Activated CD8-positive, alpha-beta memory T cell treated with anti-CD3 and anti-CD28 coated beads for 24 hours (primary cell): ENCODE data around the gene CHST8.

Experiments used
- DNase-seq: peaks from one replicate; pipeline ENCODE4 v3.0.0-alpha.2; 2020

The CHST8 gene

GRCh38 chr19:33675501-33676124, 53.9 kb downstream of the CHST8 start:
- DNase-seq = no peak

- DNase-seq = no peak
Observed at GRCh38 chr19:33676999-33677665, 55.4 kb downstream of the CHST8 start.

- no peak for DNase-seq
Observed at GRCh38 chr19:33677745-33678426, 56.1 kb downstream of the CHST8 start.

- DNase-seq = no peak
Observed at GRCh38 chr19:33678796-33679585, 57.2 kb downstream of the CHST8 start.

GRCh38 chr19:33679696-33680095, 57.9 kb downstream of the CHST8 start:
- DNase-seq = no peak

GRCh38 chr19:33681081-33681680, 59.4 kb downstream of the CHST8 start:
- DNase-seq = no peak

DNA sequence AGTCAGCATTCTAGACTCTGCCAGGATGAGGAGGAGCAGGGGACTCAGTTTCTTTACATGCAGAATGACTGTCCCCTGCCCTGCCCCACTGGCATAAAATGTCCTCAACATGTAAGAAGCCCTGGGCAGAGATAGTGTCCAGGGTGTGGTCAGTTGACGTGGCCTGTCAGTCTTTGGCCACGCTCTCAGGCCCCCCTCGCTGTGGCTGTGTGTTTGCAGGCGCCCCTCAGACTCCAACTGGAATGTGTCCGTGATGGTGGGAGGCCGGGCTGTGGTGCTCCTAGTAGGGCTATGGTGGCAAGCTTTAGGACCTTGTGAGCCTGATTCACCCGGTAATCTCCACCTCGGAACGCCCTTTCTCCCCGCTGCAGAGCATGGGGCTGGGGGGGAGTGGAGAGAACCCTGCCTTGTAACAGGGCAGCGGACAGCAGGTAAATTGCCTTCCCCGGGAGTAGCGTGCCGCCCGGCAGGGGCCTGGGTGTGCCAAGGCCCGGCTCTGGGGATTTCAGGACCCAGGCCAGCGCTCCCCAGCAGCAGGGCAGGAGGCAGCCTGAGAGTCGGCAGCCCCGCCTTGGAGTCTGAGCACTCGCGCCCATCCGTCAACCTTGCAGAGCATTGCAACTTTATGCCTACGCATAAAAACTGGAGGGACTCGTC, 62.3 kb downstream of the CHST8 start:
- DNase-seq = no peak

DNA sequence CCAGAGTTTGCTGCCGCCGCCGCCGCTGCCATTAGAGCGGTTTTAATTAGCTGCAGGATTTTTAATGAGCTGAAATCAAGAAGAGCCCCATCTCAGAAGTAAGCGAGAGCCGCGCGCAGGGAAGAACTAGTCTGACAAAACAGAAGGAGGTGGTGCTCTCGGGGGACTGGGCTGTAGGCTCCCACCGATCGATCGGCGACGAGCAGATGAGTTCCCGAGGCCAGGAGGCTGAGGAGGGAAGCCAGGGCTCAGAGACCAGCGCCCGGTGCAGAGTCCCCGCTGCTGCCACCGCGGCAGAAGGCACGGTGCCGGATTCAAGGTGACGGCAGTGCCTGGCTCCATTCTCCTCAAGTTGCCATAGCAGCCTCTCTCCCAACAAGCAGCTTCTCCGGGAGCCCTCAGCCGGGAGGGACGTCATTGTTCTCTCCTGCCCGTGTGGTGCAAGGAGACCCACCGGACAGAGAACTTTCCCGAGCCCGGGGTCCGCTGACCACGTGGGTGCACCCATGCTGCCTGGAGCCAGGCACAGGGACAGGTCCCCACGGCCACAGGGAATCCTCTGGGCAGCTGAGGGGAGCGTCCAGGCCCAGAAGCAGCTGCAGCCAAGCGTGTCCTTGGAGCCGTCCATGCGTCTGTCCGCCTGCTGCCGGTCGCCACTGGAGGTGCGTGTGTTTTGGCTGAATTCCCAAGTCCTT, 62.9 kb downstream of the CHST8 start:
- no peak for DNase-seq

GRCh38 chr19:33685541-33685940, 63.8 kb downstream of the CHST8 start:
- DNase-seq = no peak

DNA sequence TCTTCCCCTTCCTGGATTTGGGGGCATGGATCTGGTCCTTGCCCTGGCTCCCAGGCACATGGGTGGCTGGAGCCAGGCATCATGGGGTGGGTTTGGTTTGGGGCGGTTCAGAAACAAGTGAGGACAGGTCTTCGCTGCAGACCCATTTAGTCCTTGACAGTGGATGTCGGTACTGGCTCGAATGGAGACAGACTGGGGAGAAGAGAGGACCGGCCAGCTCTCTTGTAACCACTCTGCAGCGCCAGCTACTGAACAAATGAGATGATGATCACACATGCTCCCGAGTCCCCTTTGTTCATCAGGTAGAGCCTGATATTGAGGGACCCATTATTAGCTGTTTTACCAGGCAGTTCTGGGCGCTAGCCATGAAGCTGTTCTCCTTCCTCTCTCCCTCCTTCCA, 64.5 kb downstream of the CHST8 start:
- DNase-seq = no peak

- no peak for DNase-seq
Observed at GRCh38 chr19:33686687-33687480, 65.1 kb downstream of the CHST8 start.

- no peak for DNase-seq
Observed at GRCh38 chr19:33687481-33688170, 65.9 kb downstream of the CHST8 start.

DNA sequence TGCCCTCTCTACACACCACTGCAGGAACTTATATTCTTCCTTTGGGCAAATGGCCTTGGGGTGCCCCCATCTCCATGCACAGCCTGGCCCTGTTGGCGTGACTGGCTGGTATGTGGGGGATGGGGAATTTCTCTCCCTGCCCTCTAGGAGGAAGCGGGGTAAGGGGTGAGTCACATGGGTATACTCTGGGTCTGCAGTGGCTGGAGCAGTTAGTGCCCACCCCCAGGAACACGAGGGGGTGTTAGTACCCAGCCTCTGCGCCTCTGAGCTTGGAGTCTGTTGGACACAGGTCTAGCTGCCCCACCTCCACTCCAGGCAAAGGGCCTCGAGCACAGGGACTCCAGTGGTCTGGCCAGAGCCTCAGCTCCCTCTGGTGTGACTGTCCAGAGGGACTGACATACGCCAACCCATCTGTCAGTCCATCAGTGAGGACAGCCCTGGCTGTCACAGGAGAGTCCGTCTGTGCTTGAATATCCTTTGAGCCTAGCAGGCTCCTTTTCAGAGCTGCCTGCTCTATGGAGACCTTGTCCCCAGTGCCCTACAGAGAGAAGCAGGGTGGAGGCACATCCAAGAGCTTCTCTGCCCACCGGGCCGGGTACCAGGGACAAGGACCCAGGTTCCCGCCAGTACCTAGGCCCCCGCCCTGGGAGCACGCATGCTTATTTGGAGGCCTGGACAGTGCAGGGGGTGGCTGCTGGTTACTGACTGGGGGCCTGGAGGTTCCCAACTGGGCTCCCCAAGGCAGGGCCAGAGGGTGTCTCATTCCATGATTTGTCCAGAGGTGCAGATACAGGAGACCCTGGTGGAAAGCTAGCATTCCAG, 66.6 kb downstream of the CHST8 start:
- no peak for DNase-seq

DNA sequence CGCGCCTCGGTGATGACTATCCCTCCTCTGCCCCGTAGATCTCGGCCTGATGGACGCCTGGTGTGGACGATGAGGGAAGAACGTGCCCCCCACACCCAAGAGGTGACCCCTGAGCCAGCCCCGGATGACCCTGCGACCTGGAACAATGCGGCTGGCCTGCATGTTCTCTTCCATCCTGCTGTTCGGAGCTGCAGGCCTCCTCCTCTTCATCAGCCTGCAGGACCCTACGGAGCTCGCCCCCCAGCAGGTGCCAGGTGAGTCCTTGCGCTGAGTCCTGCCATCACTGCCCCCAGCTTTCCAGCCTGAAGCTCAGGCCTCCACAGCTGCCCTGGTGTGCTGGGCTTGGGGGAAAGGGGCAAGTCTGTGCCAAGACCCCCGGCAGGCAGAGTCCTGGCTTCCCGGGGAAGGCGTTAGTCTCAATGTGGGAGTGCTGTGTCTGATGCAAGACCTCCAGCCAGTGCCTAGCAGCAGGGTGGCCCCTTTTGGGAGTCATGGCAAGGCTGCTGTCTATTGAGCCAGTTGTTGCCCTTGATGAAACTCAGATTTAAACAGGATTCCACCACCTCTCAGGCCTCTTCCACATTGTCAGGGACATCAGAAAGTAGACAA, 67.5 kb downstream of the CHST8 start:
- no peak for DNase-seq

DNA sequence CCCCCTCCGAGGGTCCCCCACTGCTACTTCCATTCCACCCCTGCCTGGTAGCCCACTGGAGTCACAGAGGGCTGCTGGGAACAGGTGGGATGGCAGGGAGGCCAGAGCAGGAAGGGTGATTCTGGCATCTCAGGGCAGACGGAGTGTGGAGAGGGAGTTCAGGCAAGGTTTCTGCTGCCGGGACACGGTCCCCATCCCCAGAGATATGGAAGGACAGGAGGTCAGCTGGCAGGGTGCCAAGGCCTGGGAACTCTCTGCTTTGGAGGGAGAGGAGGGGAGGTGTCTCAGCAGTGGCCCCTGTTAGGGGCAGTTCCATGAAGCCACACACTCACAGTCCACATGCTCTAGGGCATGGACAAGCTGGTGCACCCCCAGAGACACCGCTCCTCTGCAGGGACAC, 68.1 kb downstream of the CHST8 start:
- no peak for DNase-seq

GRCh38 chr19:33690378-33691029, 68.8 kb downstream of the CHST8 start:
- DNase-seq = no peak

DNA sequence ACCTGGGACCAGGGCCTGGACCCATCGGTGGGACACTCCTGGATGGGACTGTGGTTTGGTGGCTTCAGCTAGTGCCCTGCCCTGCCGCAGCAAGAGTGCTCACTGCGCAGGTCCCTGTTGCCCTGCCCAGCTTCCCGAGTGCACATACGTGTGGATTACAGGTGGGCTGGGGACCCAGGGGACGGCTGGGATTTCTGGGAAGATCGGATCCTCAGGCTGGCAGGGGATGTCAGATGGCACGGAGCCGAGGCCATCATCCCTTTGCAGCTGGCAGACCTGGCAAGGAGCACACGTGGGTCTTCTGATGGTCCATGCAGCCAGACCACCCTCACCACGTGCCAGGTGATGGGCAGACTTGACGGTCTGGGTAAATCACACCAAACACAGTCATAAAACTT, 69.3 kb downstream of the CHST8 start:
- DNase-seq = no peak

DNA sequence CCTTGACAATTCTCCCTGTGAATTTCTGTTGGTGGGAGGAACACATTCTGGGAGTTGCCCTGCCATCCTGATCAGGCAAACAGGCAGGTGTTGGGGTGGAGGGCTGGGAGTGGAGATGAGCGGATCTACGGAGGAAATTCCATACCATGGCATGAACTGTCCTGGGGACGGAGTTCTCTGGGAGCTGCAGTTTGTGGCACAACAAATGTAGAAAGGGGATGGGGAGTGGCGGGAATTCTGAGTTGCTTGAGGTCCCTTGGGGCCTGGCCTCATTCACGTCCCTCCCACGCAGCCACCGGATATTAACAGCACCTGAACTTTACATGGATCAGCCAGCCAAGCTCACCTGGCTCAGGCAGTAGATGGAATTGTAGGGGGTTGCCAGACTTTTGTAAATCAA, 70.0 kb downstream of the CHST8 start:
- no peak for DNase-seq

- no peak for DNase-seq
Observed at GRCh38 chr19:33693678-33694077, 71.9 kb downstream of the CHST8 start.
